Sigmoid colon (tissue), 7 donors: ENCODE results near the gene IFITM2. TPM values are rescaled to one million over a fixed set of nuclear protein-coding genes. Genes with fewer than 3 reads are reported as not detected.

Experiments
- DNase-seq: peaks from one replicate; pipeline ENCODE4 v3.0.0-alpha.2; 2019
- H3K27ac ChIP-seq, 4 donors: fragments of 200-600 bp; sonication (generic); one replicate each; pipeline ENCODE4 v1.5.1; 2016 to 2019; ENCODE audit warnings: mild to moderate bottlenecking in 1 of 4
- H3K27me3 ChIP-seq, 3 donors: fragments of 200-600 bp; sonication (generic); one replicate each; pipeline ENCODE4 v1.5.1; 2019; ENCODE audit warnings: mild to moderate bottlenecking in 1 of 3
- H3K36me3 ChIP-seq, 4 donors: fragments of 200-600 bp; sonication (generic); one replicate each; pipeline ENCODE4 v1.5.1; 2016 to 2019
- H3K4me1 ChIP-seq, 4 donors: fragments of 200-600 bp; sonication (generic); one replicate each; pipeline ENCODE4 v1.5.1; 2017 to 2019
- H3K4me3 ChIP-seq, 4 donors: fragments of 200-600 bp; sonication (generic); one replicate each; pipeline ENCODE4 v1.5.1; 2017 to 2019; ENCODE audit warnings: mild to moderate bottlenecking in 2 of 4, moderate library complexity in 1 of 4
- H3K9me3 ChIP-seq, 4 donors: fragments of 200-600 bp in 3 of 4; sonication (generic) in 3 of 4; one replicate each; pipeline versions ENCODE4 v1.5.1 to v1.6.1; 2013 to 2019
- CTCF ChIP-seq, 4 experiments: fragments of 450-650 bp in 3 of 4; fragments of 200-600 bp in 1 of 4; IDR thresholded peaks; one replicate each; pipeline ENCODE4 v1.5.1; 2016 to 2019; ENCODE audit warnings: antibody characterized with exemption in 4 of 4, mild to moderate bottlenecking in 3 of 4, moderate library complexity in 2 of 4
- EP300 ChIP-seq, 4 donors: sonication (generic); formaldehyde crosslinking; IDR thresholded peaks; one replicate each; pipeline ENCODE4 v1.6.1; 2017; ENCODE audit warnings: antibody characterized with exemption in 4 of 4
- POLR2A ChIP-seq, 2 donors: fragments of 450-650 bp; IDR thresholded peaks; one replicate each; pipeline ENCODE4 v1.6.1; 2016; ENCODE audit warnings: antibody characterized with exemption in 2 of 2, mild to moderate bottlenecking in 2 of 2, moderate library complexity in 2 of 2
- POLR2AphosphoS5 ChIP-seq, 4 donors: sonication (generic); formaldehyde crosslinking; IDR thresholded peaks; one replicate each; pipeline ENCODE4 v1.6.1; 2017; ENCODE audit warnings: antibody characterized with exemption in 4 of 4
- WGBS, 2 donors: extraction: QIAGEN DNeasy Blood & Tissue Kit; methylation state at CpG; one replicate each; pipeline ENCODE4 v1.1.7; 2013; 5-methylcytosine and 5-hydroxymethylcytosine counted together
- intact Hi-C: fragments of 100-400 bp; cut with DNase I; formaldehyde crosslinking; loops from one replicate; pipeline ENCODE4 v1.15.1; 2023
- polyA plus RNA-seq, 3 donors: library from polyadenylated mRNA; stranded (reverse); fragments of 200-250 nt; gene quantifications; one replicate each; pipeline ENCODE4 v1.2.3, GENCODE V29; 2013
- total RNA-seq, 4 donors: library from RNA; depleted of rRNA; stranded (reverse); fragments of >200 nt; gene quantifications; one replicate each; pipeline ENCODE4 v1.1.0, GENCODE V29; 2016
- donor health status: healthy with polysubstance abuse.
- donor health status: Bipolar disorder and iron deficiency.
- donor health status: healthy.

Gene IFITM2
- total and polyA plus RNA-seq, 7 donors = 73.3 to 461 (median 161) TPM

GRCh38 chr11:282171-282570, 25.4 kb upstream of the IFITM2 start:
- TF ChIP-seq POLR2A (IDR thresholded peaks at IDR 0.05) = no peak
- TF ChIP-seq POLR2AphosphoS5 (IDR thresholded peaks at IDR 0.05) = no peak
- TF ChIP-seq EP300 (IDR thresholded peaks at IDR 0.05) = no peak
- no peak for TF ChIP-seq CTCF (IDR thresholded peaks at IDR 0.05)
- Histone ChIP-seq H3K4me1 (peaks cover 0 to 31% (median 26%) of the 10 kb centered on the region in 4 donors), H3K4me3 (no peak overlapping the region), H3K27ac (no peak overlapping the region), H3K36me3 (no peaks in the 10 kb centered on the region), H3K9me3 (no peaks in the 10 kb centered on the region), H3K27me3 (peaks cover 46 to 88% (median 71%) of the 10 kb centered on the region in 3 donors)
- 58 to 73% methylated on average over 4 of the region's 4 CpGs for WGBS, 2 donors
- intact Hi-C loops = no loop called here
- peak; percentile 56 for DNase-seq

GRCh38 chr11:282630-283360, 24.8 kb upstream of the IFITM2 start:
- Histone ChIP-seq H3K4me3 (no peak overlapping the region), H3K4me1 (peaks cover 0 to 32% (median 27%) of the 10 kb centered on the region in 4 donors), H3K36me3 (no peaks in the 10 kb centered on the region), H3K27ac (no peak overlapping the region), H3K27me3 (peaks cover 46 to 90% (median 71%) of the 10 kb centered on the region in 3 donors), H3K9me3 (no peaks in the 10 kb centered on the region)
- DNase-seq = no peak
- intact Hi-C loops = no loop called here
- 69 to 72% methylated on average over 13 of the region's 13 CpGs for WGBS, 2 donors
- TF ChIP-seq EP300 (IDR thresholded peaks at IDR 0.05) = no peak
- TF ChIP-seq POLR2A (IDR thresholded peaks at IDR 0.05) = no peak
- TF ChIP-seq CTCF (IDR thresholded peaks at IDR 0.05) = no peak
- TF ChIP-seq POLR2AphosphoS5 (IDR thresholded peaks at IDR 0.05) = no peak

GRCh38 chr11:283405-284104, 24.1 kb upstream of the IFITM2 start:
- no peak for TF ChIP-seq EP300 (IDR thresholded peaks at IDR 0.05)
- no peak for TF ChIP-seq POLR2A (IDR thresholded peaks at IDR 0.05)
- no peak for TF ChIP-seq CTCF (IDR thresholded peaks at IDR 0.05)
- no peak for TF ChIP-seq POLR2AphosphoS5 (IDR thresholded peaks at IDR 0.05)
- Histone ChIP-seq H3K36me3 (no peaks in the 10 kb centered on the region), H3K9me3 (no peaks in the 10 kb centered on the region), H3K4me1 (peaks cover 0 to 40% (median 33%) of the 10 kb centered on the region in 4 donors), H3K4me3 (no peak overlapping the region), H3K27me3 (peaks cover 43 to 90% (median 65%) of the 10 kb centered on the region in 3 donors), H3K27ac (no peak overlapping the region)
- WGBS, 2 donors = 87 to 88% methylated on average over 23 of the region's 23 CpGs
- DNase-seq = no peak
- intact Hi-C loops = no loop called here

- Histone ChIP-seq H3K27ac (no peak overlapping the region), H3K36me3 (no peaks in the 10 kb centered on the region), H3K4me1 (peaks cover 0 to 36% (median 31%) of the 10 kb centered on the region in 4 donors), H3K4me3 (no peak overlapping the region), H3K27me3 (peaks cover 34 to 83% (median 57%) of the 10 kb centered on the region in 3 donors), H3K9me3 (no peaks in the 10 kb centered on the region)
- TF ChIP-seq POLR2AphosphoS5 (IDR thresholded peaks at IDR 0.05) (no peak), POLR2A (IDR thresholded peaks at IDR 0.05) (no peak), EP300 (IDR thresholded peaks at IDR 0.05) (no peak), CTCF (IDR thresholded peaks at IDR 0.05) (no peak)
- WGBS, 2 donors = 89 to 90% methylated on average over 24 of the region's 24 CpGs
- intact Hi-C loops = loop anchor here (5.0 kb wide), 3 partner anchors 32 to 168 kb away; partner anchors contain the start of gene PTDSS2
- peak; percentile 57 for DNase-seq
Measured at GRCh38 chr11:284105-285020, 23.3 kb upstream of the IFITM2 start.
